ENCODE measurements around the gene CENPT. TPM values are rescaled to one million over a fixed set of nuclear protein-coding genes. Genes with fewer than 3 reads are reported as not detected.

The CENPT gene
- total and polyA plus RNA-seq, 2 of the 13 experiments (the other 11 are each of a cell fraction or from before 2014, with no cell fraction given): 40.9 to 43.3 TPM

- TF ChIP-seq ZHX2 (IDR thresholded peaks at IDR 0.05; ENCODE audit: low read depth) (peak; percentile 78; the same call in 1 of the 2 replicates), ZHX2 (CRISPR knock-in tag; IDR thresholded peaks at IDR 0.05; ENCODE audit: borderline replicate concordance) (no peak), ZNF720 (CRISPR knock-in tag; IDR thresholded peaks at IDR 0.05) (0 out of 2 replicates have a peak, but pooled peaks have one; percentile 82), SIN3A (IDR thresholded peaks at IDR 0.05; ENCODE audit: borderline replicate concordance, low read depth, low read length) (peak; percentile 93), U2AF2 (IDR thresholded peaks at IDR 0.05; ENCODE audit: low read depth, low read length) (peak; percentile 79; the same call in 1 of the 2 replicates), GABPA (IDR thresholded peaks at IDR 0.05; ENCODE audit: low read depth, low read length) (peak; percentile 98), GABPA (CRISPR knock-in tag; IDR thresholded peaks at IDR 0.05; ENCODE audit: low read depth) (peak; percentile 96), DNMT3B (CRISPR knock-in tag; conservative IDR thresholded peaks at IDR 0.05) (no peak), GTF2F1 (IDR thresholded peaks at IDR 0.05; ENCODE audit: low read length) (no peak), MYNN (CRISPR knock-in tag; IDR thresholded peaks at IDR 0.05; ENCODE audit: low read depth) (peak; percentile 73; the same call in 1 of the 2 replicates), E2F2 (CRISPR knock-in tag; IDR thresholded peaks at IDR 0.05; ENCODE audit: borderline replicate concordance) (0 out of 2 replicates have a peak, but pooled peaks have one; percentile 66), MTERF4 (CRISPR knock-in tag; IDR thresholded peaks at IDR 0.05) (peak; percentile 81; the same call in 1 of the 2 replicates), HCFC1 (IDR thresholded peaks at IDR 0.05; ENCODE audit: low read depth, low read length) (peak; percentile 76), MXI1 (IDR thresholded peaks at IDR 0.05; ENCODE audit: borderline replicate concordance, low read depth, low read length) (peak; percentile 77; the same call in 1 of the 3 replicates), MED8 (CRISPR knock-in tag; IDR thresholded peaks at IDR 0.05; ENCODE audit: insufficient replicate concordance) (peak; percentile 57), NRL (CRISPR knock-in tag; IDR thresholded peaks at IDR 0.05; ENCODE audit: borderline replicate concordance) (peak; percentile 94), EZH2 (conservative IDR thresholded peaks at IDR 0.05; ENCODE audit: low read depth, low read length) (no peak)
- TF ChIP-seq, protein P1, sequence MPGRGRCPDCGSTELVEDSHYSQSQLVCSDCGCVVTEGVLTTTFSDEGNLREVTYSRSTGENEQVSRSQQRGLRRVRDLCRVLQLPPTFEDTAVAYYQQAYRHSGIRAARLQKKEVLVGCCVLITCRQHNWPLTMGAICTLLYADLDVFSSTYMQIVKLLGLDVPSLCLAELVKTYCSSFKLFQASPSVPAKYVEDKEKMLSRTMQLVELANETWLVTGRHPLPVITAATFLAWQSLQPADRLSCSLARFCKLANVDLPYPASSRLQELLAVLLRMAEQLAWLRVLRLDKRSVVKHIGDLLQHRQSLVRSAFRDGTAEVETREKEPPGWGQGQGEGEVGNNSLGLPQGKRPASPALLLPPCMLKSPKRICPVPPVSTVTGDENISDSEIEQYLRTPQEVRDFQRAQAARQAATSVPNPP (CRISPR knock-in tag; IDR thresholded peaks at IDR 0.05): peak; percentile 67; the same call in 1 of the 2 replicates
Measured at GRCh38 chr16:67872631-67873434, 25.3 kb upstream of the CENPT start, which contains the start of gene EDC4 (continued).
